NCI-H146 treated with DMSO at 0.1 percent for 48 hours (cell line): ENCODE results near the gene TMEM39A.

Experiments
- DNase-seq: peaks from one replicate; lab custom pipeline; 2025; ENCODE audit not compliant: unreplicated experiment; lab: John Stamatoyannopoulos, UW

The TMEM39A gene

DNA sequence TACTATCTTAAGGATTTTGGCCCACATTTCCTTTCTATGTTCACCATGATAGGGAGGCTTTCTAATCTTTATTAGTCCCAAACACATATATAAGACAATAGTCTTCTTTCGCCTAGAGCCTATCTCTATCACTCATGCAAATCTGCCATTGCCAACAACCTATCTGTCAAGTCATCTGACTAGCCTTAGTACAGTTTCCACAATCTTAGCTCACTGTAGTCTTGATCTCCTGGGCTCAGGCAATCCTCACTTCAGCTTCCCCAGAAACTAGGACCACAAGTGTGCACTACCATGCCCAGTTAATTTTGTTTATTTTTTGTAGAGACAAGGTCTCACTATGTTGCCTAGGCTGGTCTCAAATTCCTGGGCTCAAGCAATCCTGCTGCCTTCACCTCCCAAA lies 6.9 kb downstream of the TMEM39A start:
- no peak for DNase-seq

DNA sequence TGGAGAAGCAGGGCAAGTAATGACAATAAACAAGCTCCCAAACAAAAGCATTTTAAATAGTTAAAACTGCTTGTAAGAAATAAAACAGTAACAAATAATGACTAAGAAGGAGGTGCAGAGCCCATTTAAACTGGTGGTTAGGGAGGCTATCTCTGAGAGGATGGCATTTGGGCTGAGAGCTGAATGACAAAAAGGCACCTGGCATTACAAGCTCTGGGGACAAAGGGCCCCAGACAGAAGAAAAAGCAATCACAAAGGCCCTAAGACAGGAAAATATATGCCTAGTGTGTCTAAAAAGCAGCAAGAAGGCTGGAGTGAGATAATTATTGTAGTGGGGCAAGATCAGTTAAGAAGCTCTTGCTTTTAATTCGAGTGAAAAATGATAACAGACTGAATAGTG lies 9.6 kb downstream of the TMEM39A start:
- DNase-seq, result no peak

DNA sequence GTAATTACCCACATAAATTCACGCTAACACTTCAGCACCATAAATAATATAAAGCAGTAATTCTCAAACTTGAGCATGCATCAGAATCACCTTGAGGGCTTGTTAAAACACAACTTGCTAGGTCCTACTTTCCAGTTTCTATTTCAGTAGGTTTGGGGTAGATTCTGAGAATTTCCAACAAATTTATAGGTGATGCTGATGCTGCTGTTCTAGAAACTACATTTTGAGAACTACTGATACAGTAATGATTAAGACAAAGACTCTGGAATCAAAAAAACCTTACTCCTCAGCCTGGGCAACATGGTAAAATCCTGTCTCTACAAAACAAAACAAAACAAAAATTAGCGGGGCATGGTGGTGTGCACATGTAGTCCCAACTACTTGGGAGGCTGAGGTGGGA lies 18.8 kb downstream of the TMEM39A start:
- DNase-seq, result no peak

DNA sequence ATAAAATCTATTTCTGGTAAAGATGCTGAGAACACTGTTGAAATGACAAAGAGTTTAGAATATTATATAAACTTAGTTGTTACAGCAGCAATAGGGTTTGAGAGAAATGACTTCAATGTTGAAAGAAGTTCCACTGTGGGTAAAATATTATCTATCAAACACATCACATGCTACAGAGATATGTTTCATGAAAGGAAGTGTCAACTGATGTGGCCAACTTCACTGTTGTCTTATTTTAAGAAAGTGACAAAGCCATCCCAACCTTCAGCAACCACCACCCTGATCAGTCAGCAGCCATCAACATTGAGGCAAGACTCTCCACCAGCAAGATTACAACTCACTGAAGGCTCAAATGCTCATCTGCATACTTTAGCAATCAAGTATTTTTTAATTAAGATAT lies 20.2 kb downstream of the TMEM39A start:
- no peak for DNase-seq

DNA sequence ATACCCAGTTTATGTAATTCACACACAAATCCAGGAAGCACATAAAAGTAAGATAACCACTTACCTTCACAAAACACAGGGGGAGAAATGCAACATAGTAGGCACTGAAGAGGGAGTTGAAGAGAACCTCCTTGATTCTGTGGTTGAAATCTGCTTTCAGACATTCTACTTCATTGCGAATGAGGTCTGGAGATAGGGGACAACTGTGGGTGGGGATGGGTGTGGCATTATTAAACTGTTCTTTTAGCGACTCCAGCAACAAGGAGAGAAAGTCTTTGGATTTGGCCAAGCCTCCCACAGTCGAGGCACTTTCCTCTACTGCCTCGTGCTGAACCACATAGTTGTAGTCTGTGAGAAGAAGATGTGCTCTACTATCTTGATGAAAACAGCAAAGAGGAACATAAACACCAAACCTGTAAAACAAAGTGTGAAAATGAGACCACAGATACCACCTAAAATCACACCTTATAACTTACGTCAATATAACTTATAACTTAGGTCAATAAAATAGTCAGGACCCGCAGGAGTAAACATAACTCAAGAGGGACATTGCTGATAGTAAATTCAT lies 25.6 kb downstream of the TMEM39A start:
- DNase-seq, result no peak

DNA sequence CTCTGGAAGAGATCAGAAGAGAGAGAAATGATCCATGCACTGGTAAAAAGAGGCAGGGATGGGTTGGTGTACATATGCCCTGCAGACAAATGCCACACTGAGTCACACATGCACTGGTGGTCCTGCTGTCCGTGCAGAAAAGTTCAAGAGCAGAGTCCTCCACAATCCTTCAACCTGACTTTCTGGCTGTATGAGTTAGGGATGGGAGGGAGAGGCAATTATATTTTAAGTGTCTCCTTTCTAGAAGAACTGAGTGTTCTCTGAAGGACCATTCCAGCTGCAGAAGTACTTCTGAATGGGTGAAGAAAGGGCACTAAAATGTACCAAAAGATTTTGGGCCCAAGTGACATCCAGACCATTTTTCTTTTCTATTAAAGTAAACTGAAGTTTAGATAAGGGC lies 26.4 kb downstream of the TMEM39A start:
- DNase-seq, result no peak

DNA sequence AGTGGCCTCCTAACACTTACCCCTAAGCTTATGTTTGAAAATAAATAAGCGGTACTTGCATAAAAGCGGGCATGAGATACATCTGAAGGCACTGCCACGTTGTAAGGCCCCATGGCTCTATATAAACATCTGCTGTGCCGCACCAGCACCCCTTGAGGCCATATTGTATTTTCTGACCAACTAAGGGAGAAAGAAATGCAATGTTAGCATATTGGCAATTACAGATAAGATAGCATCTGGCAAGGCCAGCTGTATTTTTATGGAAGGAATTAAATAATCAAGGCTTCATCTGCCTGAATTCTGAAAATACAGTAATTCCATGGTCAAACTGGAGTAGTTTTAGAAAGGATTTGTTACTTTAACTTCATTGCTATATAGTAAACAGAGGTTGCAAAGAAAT lies 28.7 kb downstream of the TMEM39A start:
- no peak for DNase-seq

DNA sequence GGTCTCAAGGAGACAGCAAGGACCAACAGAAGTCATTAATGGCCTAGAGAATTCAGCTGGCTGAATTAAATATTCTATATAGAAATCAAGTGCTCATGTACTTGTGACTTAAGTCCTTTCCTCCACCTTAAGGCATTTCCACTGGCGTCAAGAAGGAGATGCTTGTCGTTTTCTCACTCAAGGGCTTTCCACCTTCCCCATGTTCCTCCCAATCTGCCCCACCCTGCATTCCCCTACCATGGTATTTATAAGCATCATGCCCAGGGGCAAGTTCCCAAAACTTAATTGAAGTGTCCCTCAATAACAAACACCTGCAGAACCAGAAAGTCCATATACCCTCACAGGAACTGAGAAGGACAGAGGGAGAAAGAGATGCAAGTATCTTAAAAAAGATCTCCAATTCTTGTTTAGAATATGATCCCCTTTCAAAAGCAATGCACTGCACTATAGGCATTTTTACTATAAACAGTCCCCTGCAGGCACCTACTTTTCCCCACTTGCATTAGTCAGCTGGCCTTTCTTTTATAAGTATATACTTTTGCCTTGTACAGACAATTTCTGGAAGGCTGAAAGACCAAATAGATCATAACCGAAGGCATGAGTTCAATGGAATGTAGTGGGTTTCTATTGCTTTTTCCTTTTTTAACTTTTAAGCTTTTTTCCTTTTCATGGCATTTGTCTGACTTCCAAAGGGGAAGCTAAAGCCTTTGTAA lies 29.6 kb downstream of the TMEM39A start:
- DNase-seq, result no peak

DNA sequence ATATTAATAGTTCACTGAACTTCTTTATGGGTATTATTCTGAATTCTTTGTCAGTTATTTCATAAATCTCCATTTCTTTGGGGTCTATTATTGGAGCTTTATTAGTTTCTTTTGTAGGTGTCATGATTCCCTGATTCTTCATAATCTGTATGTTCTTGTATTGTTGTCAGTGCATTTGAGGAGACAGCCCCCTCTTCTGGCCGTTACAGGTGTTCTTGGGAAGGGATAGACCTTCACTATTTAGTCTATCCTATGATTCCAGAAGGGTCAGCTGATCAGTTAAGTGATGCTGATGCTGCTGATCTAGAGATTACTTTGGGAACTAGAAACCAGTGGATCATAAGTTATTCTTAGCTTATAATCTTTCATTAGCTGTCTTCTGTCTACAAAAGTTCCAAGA lies 34.9 kb downstream of the TMEM39A start:
- DNase-seq, result no peak

DNA sequence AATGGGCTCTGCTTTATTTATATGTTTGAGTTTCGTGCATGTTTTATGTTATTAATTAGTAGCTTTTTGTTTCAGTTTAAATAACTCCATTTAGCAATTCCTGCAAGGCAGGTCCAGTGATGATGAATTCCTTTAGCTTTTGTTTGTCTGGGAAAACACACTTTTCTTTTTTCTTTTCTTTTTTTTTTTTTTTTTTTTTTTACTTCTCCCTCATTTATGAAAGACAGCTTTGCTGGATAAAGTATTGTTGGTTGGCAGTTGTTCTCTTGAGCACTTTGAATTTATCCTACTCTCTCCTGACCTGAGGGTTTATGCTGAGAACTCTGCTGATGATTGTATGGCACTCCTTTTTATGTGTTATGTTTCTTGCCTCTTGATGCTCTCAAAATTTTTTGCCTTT lies 35.7 kb downstream of the TMEM39A start:
- DNase-seq, result no peak

DNA sequence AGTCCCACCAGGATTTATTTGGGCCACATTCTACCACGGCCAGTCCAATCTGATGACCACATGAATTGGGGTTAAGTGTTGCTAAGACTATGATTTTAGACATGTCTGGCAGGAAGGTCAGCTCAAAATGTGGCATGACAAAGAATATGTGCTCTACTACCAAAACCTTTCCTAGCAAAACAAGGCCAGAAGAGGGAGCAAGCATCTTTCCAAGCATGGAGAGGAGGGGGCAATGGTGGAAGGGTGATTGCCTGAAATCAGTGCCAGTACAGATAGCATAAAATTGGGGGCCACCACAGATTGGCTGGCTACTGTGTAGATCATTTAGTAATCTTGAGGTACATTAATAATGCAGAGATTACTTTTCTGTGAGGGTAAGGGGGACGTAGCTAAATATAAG lies 43.2 kb downstream of the TMEM39A start:
- no peak for DNase-seq

DNA sequence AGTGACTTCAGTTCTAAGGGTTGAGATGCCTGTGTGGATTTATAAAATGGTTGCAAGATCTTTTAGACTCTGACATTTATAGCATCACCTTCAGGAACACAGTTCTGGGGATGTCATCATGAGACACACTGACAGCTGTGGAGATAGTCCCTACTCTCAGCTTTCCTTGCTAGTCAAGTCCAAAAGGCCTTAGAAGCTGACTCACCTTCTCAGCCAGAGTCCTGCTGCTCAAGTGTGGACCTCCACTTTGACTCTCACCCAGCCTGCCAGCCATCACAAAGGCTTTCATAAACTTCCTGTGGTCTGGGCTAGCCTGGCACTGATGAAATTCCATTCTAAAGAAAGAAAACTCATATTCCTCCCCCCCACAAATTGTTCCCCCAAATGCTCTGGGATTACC lies 44.8 kb downstream of the TMEM39A start:
- DNase-seq, result no peak

DNA sequence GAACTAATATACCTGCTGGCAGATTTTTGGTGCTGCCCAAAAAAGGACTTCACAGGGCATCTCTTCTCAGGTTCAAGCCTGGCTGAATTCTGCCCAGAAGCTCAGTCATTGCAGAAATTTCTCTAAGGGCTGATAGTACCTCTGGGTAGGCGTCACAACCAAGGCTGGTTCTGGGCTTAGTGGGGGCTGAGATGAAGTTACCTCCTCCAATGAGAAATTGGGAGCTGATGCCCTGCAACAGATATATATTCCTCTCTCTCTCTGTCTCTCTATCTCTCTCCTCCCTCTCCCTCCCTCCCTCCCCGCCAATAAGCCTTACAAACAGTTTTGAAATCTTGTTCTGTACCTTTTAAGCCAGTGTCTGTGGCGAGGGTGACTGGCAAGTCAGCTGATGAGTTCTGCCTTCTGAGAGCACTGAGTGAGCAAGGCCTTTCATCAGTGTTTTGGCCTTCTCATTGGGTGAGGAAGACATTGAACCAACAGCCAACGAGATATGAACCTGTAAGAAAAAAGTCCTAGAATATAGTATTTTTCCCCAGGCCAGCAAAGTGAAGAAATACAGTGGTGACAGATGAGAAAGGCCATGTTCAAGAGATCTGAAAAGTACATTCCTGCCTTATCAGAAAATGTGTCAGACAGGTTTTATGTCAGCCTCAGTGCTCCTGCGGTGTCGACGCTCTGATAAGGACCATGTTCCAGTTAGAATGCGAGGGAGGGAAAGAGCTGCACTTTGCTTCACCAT lies 45.5 kb downstream of the TMEM39A start:
- no peak for DNase-seq

DNA sequence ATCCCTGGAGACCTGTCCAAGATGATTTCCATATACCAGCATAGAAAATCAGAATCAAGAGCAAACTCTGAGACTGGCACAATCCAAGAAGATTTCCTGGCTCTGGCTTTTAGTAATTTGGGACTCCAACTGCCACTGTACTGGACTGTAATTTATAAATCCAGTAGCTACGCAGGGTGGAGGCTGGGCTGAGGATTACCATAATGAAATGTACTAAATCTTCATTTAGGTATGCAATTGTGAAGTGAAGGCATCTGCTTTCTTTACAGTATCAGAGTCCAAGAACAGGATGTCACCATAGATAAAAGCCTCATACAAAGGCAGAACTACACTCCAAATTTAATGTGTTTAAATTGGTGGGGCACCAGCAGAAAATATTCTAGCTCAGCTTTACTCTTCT lies 46.5 kb downstream of the TMEM39A start:
- no peak for DNase-seq

DNA sequence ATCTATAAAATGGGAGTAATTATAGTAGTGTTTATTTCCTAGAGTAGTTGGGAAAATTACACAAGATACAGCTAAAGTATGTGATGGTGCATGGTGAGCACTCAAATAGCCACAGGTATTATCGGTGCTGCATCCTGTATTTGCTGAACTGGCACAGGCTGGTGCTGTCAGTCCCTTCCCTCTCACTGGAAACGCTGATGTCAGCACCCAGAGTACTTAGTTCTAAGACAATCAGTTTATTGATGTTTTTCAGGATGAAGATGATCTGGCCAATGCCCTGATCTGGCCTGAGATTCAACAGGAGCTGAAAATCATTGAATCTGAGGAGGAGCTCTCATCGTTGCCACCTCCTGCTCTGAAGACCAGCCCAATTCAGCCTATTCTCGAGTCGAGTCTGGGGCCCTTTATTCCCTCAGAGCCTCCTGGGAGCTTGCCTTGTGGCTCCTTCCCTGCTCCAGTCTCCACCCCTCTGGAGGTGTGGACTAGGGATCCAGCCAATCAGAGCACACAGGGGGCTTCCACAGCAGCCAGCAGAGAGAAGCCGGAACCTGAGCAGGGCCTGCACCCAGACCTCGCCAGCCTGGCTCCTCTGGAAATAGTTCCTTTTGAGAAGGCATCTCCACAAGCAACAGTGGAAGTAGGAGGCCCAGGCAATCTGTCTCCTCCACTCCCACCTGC lies 49.7 kb downstream of the TMEM39A start:
- DNase-seq, result no peak

DNA sequence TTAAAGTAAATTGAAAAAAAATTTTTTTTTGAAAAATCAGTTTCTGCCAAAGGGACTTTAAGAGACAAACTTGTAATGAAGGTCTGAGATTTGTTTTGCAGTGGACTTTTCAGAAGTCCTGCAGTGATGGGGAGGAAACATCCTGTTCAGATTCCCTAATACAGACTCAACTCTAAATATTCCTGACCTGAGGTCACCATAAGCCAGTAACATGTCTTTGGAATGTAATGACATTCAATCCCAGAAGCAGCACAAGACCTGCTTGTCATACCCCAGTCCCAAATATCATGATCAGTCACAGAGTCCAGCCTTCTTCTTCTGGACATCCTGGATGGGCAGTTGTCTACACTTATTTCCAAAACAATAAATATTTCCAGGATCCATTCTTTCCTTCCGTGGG lies 53.6 kb downstream of the TMEM39A start:
- no peak for DNase-seq

DNA sequence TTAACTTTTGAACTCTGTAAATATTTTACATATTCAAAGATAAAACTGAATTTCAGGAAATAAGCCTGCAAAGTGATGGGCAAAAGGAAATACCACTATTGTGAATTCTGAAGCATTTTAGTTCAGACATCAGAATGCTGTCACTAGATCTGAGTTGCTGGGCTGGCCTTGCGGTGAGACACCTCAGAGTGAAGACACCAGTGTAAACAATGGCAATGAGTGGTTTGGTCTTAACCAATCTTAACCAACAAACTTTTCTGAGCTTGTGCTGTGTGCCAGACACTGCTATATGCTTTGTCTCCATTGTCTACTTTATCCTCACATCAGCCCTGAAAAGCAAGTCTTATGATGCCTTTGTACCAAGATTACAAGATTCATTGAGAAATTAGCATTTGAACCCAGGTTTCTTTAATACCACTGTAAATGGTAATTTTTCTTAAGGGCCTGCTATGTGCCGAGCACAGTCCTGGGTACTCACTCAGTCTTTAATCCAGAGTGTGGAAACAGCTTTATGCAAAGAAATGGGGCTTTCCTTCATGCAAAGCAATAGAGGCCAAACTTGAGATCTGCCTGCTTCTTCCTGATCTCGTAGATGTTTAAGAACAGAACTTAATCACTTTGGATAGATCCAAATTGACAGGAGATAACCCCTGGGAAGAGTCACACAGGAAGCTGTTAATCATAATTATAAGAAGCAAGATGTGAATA lies 55.0 kb downstream of the TMEM39A start:
- DNase-seq, result no peak

DNA sequence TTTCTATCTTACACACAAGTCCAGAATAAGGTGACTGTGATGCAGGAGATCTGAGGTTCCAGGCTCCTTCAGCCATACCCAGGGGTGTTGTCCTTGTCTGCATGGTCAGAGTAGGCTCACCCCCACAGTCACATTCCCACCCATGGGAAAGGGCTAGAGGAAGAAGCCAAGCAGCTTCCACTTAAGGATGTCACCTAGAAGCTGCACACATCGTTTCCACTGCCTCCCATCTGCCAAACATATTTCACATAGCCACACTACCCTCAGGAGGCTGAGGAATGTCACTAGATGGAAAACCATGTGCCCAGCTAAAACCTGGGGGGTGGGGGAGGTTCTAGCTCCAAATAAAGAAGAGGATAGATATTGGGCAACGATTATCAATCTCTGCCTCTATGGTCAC lies 58.1 kb downstream of the TMEM39A start:
- no peak for DNase-seq

DNA sequence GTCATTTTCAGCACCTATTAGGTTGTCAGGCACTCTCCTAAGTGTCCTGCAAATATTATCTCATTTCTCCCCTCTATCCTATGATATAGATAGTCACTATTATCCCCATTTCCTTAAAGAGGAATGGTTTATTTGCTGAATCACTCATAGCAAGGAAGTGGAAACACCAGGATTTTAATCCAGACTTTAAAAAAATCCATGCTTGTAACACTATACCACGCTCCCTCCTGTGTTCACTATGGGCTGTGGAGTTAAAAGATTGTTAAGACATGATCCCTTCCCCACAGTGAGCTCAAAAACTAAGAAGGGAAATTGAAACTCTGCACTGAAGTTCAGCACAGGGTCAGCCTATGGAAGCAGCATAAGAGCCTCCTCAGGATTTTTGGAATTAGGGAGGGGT lies 60.2 kb downstream of the TMEM39A start:
- no peak for DNase-seq

DNA sequence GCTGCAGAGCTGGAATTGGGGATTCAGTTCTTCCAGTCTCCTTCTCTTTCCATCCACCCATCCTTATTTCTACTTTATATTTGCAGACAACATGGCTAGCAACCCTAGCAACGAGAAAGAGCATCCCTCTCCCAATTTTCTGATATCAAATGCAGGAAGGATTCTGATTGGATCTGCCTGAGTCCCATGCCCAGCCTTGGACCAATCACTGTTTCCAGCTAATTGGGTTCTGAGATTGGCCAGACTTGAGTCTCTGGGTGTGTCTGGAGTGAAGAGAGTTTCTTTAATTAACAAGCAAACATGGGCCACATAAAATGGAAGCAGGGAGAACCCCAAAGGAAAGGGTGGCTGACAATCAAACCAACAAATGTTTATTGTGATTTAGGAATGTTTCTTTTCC lies 60.6 kb downstream of the TMEM39A start:
- DNase-seq, result no peak
